ENCODE measurements around the gene LSS. TPM values are rescaled to one million over a fixed set of nuclear protein-coding genes. Genes with fewer than 3 reads are reported as not detected.
"Not testable (repeated sequence)": the region's sequence is repeated elsewhere in the genome, so short reads cannot be mapped to it uniquely, and the experiment has no call there.

LSS gene
- total RNA-seq, 6 donors from 2014 or later = 71.7 to 266 (median 135) TPM

DNA sequence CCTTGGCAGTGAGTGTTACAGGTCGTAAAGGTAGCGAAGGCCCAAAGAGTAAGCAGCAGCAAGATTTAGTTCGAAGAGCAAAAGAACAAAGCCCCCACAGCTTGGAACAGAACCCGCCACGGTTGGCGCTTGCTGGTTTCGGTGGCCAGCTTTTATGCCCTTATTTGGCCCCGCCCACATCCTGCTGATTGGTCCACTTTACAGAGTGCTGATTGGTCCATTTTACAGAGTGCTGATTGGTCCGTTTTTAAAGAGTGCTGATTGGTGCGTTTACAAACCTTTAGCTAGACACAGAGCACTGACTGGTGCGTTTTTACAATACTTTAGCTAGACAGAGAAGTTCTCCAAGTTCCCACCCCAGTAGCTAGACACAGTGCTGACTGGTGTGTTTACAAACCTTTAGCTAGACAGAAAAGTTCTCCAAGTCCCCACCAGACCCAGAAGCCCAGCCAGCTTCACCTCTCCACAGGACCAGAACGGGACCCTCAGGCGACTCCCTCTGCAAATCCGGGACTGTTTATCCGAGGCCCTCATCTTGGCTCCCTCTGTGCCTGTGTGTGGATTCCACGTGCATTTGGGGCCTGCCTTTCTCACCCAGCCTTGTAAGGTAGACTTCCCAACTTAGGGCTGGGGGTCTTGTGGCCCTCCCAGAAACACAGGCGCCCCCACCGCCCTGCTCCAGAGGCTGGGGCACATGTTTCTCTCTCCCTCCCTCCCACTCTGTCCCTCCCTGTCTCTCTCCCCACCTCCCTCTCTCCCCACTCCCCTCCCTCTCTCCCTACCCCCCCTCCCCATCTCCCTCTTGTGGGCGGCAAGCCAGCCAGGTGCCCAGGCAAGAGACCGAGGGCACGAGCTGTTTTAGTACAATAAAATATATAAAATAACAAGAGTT is 85.7 kb downstream of the LSS start:
- TF ChIP-seq EP300 (IDR thresholded peaks at IDR 0.05) (no peak), POLR2A (IDR thresholded peaks at IDR 0.05) (no peak), POLR2AphosphoS5 (IDR thresholded peaks at IDR 0.05) (no peak)
- TF ChIP-seq, protein P1, sequence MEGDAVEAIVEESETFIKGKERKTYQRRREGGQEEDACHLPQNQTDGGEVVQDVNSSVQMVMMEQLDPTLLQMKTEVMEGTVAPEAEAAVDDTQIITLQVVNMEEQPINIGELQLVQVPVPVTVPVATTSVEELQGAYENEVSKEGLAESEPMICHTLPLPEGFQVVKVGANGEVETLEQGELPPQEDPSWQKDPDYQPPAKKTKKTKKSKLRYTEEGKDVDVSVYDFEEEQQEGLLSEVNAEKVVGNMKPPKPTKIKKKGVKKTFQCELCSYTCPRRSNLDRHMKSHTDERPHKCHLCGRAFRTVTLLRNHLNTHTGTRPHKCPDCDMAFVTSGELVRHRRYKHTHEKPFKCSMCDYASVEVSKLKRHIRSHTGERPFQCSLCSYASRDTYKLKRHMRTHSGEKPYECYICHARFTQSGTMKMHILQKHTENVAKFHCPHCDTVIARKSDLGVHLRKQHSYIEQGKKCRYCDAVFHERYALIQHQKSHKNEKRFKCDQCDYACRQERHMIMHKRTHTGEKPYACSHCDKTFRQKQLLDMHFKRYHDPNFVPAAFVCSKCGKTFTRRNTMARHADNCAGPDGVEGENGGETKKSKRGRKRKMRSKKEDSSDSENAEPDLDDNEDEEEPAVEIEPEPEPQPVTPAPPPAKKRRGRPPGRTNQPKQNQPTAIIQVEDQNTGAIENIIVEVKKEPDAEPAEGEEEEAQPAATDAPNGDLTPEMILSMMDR (IDR thresholded peaks at IDR 0.05) = no peak
- no peak overlapping the region for H3K27ac ChIP-seq
- ATAC-seq (ENCODE audit: low FRiP score in 2 of 2) = no peak
- no peaks in the 10 kb centered on the region for H3K9me3 ChIP-seq
- H3K4me3 ChIP-seq = no peak overlapping the region
- H3K4me1 ChIP-seq = peaks cover 0 to 6% (median 5%) of the 10 kb centered on the region in 4 donors
- no peaks in the 10 kb centered on the region for H3K27me3 ChIP-seq
- WGBS, 2 donors = 79 to 85% methylated on average over 19 to 21 of the region's 21 CpGs
- no peaks in the 10 kb centered on the region for H3K36me3 ChIP-seq
- DNase-seq = no peak

- Histone ChIP-seq H3K4me1 (peaks cover 0 to 6% (median 5%) of the 10 kb centered on the region in 4 donors), H3K27ac (no peak overlapping the region), H3K27me3 (no peaks in the 10 kb centered on the region), H3K36me3 (no peaks in the 10 kb centered on the region), H3K4me3 (no peak overlapping the region), H3K9me3 (no peaks in the 10 kb centered on the region)
- TF ChIP-seq POLR2A (IDR thresholded peaks at IDR 0.05) (no peak), EP300 (IDR thresholded peaks at IDR 0.05) (no peak), POLR2AphosphoS5 (IDR thresholded peaks at IDR 0.05) (no peak)
- TF ChIP-seq, protein P1 (IDR thresholded peaks at IDR 0.05) = no peak
- DNase-seq (peak in 1 of 2 donors; percentile 81), ATAC-seq (ENCODE audit: low FRiP score in 2 of 2) (no peak)
- 88 to 91% methylated on average over 42 to 43 of the region's 45 CpGs for WGBS, 2 donors
Observed at GRCh38 chr21:46141767-46142581, 86.6 kb downstream of the LSS start.

DNA sequence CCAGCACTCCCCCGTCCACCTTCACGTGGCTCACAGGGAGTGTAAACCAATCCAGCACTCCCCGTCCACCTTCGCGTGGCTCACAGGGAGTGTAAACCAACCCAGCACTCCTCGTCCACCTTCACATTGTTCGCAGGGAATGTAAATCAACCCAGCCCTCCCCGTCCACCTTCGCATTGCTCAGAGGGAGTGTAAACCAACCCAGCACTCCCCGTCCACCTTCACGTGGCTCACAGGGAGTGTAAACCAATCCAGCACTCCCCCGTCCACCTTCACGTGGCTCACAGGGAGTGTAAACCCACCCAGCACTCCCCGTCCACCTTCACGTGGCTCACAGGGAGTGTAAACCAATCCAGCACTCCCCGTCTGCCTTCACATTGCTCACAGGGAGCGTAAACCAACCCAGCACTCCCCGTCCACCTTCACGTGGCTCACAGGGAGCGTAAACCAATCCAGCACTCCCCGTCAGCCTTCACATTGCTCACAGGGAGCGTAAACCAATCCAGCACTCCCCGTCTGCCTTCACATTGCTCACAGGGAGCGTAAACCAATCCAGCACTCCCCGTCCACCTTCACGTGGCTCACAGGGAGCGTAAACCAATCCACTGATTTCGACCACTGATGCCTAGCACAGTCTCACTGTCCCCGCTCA is 88.1 kb downstream of the LSS start:
- not testable (repeated sequence) for DNase-seq; H3K36me3 ChIP-seq; H3K27me3 ChIP-seq; H3K4me3 ChIP-seq; H3K4me1 ChIP-seq; H3K27ac ChIP-seq; ATAC-seq (ENCODE audit: low FRiP score in 2 of 2); H3K9me3 ChIP-seq
- 55 to 60% methylated on average over 29 of the region's 29 CpGs for WGBS, 2 donors

GRCh38 chr21:46139686-46140085 is 88.9 kb downstream of the LSS start:
- H3K27ac ChIP-seq = no peak overlapping the region
- TF ChIP-seq, protein P1 (IDR thresholded peaks at IDR 0.05) = no peak
- no peak for TF ChIP-seq POLR2A (IDR thresholded peaks at IDR 0.05)
- no peak for TF ChIP-seq POLR2AphosphoS5 (IDR thresholded peaks at IDR 0.05)
- no peak for TF ChIP-seq EP300 (IDR thresholded peaks at IDR 0.05)
- 92 to 93% methylated on average over 7 to 15 of the region's 15 CpGs for WGBS, 2 donors
- ATAC-seq (ENCODE audit: low FRiP score in 2 of 2) (no peak), DNase-seq (peak in 1 of 2 donors; percentile 72)
- peaks cover 0 to 6% (median 5%) of the 10 kb centered on the region in 4 donors for H3K4me1 ChIP-seq
- H3K4me3 ChIP-seq = no peak overlapping the region
- H3K27me3 ChIP-seq = no peaks in the 10 kb centered on the region
- H3K9me3 ChIP-seq = no peaks in the 10 kb centered on the region
- H3K36me3 ChIP-seq = no peaks in the 10 kb centered on the region
